H9 (cell line): Measurements from ENCODE around the gene LINC00632. TPM values are rescaled to one million over a fixed set of nuclear protein-coding genes. Genes with fewer than 3 reads are reported as not detected.
A peak's percentile ranks its signal among the peaks of the same experiment; 100 is the strongest.

Source experiments
- DNase-seq: peaks from one replicate; pipeline ENCODE4 v3.0.0-alpha.2; 2017
- H2AFZ ChIP-seq: one replicate; pipeline ENCODE4 v1.6.1; 2013; ENCODE audit warnings: mild to moderate bottlenecking, low read length, control low read depth, moderate library complexity
- H2AK5ac ChIP-seq: 2 replicates; pipeline ENCODE4 v1.6.1; 2013; ENCODE audit warnings: low read length, control low read depth, mixed read lengths; ENCODE audit not compliant: insufficient read length
- H2BK120ac ChIP-seq: one replicate; pipeline ENCODE4 v1.6.1; 2013; ENCODE audit warnings: low read depth, mild to moderate bottlenecking, low read length, control low read depth, inconsistent platforms; ENCODE audit not compliant: poor library complexity, severe bottlenecking
- H2BK12ac ChIP-seq: 2 replicates; pipeline ENCODE4 v1.6.1; 2013; ENCODE audit warnings: low read length, control low read depth, mixed read lengths, low read depth; ENCODE audit not compliant: insufficient read length
- H2BK15ac ChIP-seq: 2 replicates; pipeline ENCODE4 v1.6.1; 2013; ENCODE audit warnings: low read depth, low read length, control low read depth
- H2BK20ac ChIP-seq: one replicate; pipeline ENCODE4 v1.6.1; 2013; ENCODE audit warnings: low read depth, mild to moderate bottlenecking, low read length, control low read depth, inconsistent platforms; ENCODE audit not compliant: poor library complexity, severe bottlenecking
- H2BK5ac ChIP-seq: 2 replicates; pipeline ENCODE4 v1.6.1; 2013; ENCODE audit warnings: low read length, control low read depth, mixed read lengths; ENCODE audit not compliant: insufficient read length
- H3K14ac ChIP-seq: 2 replicates; pipeline ENCODE4 v1.6.1; 2013; ENCODE audit warnings: low read length, control low read depth; ENCODE audit not compliant: insufficient read depth
- H3K18ac ChIP-seq: 2 replicates; pipeline ENCODE4 v1.6.1; 2013; ENCODE audit warnings: low read depth, mild to moderate bottlenecking, mixed read lengths, low read length, control low read depth; ENCODE audit not compliant: insufficient read length
- H3K23ac ChIP-seq: 2 replicates; pipeline ENCODE4 v1.6.1; 2013; ENCODE audit warnings: low read length, control low read depth, mixed read lengths, low read depth; ENCODE audit not compliant: insufficient read length
- H3K23me2 ChIP-seq: 2 replicates; pipeline ENCODE4 v1.6.1; 2013; ENCODE audit warnings: low read depth, mild to moderate bottlenecking, mixed read lengths, low read length, control low read depth; ENCODE audit not compliant: insufficient read length, poor library complexity, severe bottlenecking
- H3K27ac ChIP-seq: 2 replicates; pipeline ENCODE4 v1.5.1; 2013; ENCODE audit warnings: low read length, control low read depth, mixed read lengths, low read depth; ENCODE audit not compliant: insufficient read length
- H3K27me3 ChIP-seq: 2 replicates; pipeline ENCODE4 v1.6.1; 2013; ENCODE audit warnings: low read length, control low read depth, inconsistent platforms; ENCODE audit not compliant: insufficient read depth
- H3K4ac ChIP-seq: 2 replicates; pipeline ENCODE4 v1.6.1; 2013; ENCODE audit warnings: low read depth, mild to moderate bottlenecking, control low read depth, inconsistent platforms, low read length, moderate library complexity
- H3K4me1 ChIP-seq: 2 replicates; pipeline ENCODE4 v1.6.1; 2013; ENCODE audit warnings: low read length, control low read depth, inconsistent platforms; ENCODE audit not compliant: insufficient read depth
- H3K4me2 ChIP-seq: 2 replicates; pipeline ENCODE4 v1.6.1; 2013; ENCODE audit warnings: low read length, control low read depth, mixed read lengths; ENCODE audit not compliant: insufficient read length, insufficient read depth
- H3K56ac ChIP-seq: 2 replicates; pipeline ENCODE4 v1.6.1; 2013; ENCODE audit warnings: low read depth, mild to moderate bottlenecking, mixed read lengths, low read length, control low read depth; ENCODE audit not compliant: insufficient read length
- H3K79me1 ChIP-seq: 2 replicates; pipeline ENCODE4 v1.6.1; 2013; ENCODE audit warnings: low read depth, mild to moderate bottlenecking, moderate library complexity, low read length, control low read depth, inconsistent platforms; ENCODE audit not compliant: insufficient read depth, poor library complexity, severe bottlenecking
- H3K79me2 ChIP-seq: 2 replicates; pipeline ENCODE4 v1.6.1; 2013; ENCODE audit warnings: low read length, control low read depth, inconsistent platforms; ENCODE audit not compliant: insufficient read depth
- H3K9ac ChIP-seq: 2 replicates; pipeline ENCODE4 v1.6.1; 2013; ENCODE audit warnings: low read length, control low read depth, mixed read lengths; ENCODE audit not compliant: insufficient read length; ENCODE audit errors: extremely low read depth
- H3K9me3 ChIP-seq: one replicate; pipeline ENCODE4 v1.6.1; 2013; ENCODE audit warnings: low read depth, low read length, inconsistent platforms; ENCODE audit not compliant: control insufficient read depth
- H3T11ph ChIP-seq: one replicate; pipeline ENCODE4 v1.6.1; 2013; ENCODE audit warnings: mild to moderate bottlenecking, low read length, control low read depth, inconsistent platforms
- H4K20me1 ChIP-seq: one replicate; pipeline ENCODE4 v1.6.1; 2013; ENCODE audit not compliant: control insufficient read depth, insufficient read length, insufficient read depth
- H4K5ac ChIP-seq: 2 replicates; pipeline ENCODE4 v1.6.1; 2013; ENCODE audit warnings: low read depth, mild to moderate bottlenecking, mixed read lengths, low read length, control low read depth; ENCODE audit not compliant: insufficient read length
- H4K8ac ChIP-seq: replicated peaks from 2 replicates; pipeline ENCODE4 v1.6.1; 2013; ENCODE audit warnings: low read length, control low read depth, mixed read lengths, low read depth; ENCODE audit not compliant: insufficient read length
- H4K91ac ChIP-seq: 2 replicates; pipeline ENCODE4 v1.6.1; 2013; ENCODE audit warnings: low read depth, mild to moderate bottlenecking, moderate library complexity, mixed read lengths, low read length, control low read depth; ENCODE audit not compliant: insufficient read length
- H3K27ac Mint-ChIP-seq, 3 experiments: 2 replicates in 2 of 3; 3 replicates in 1 of 3; pipeline ENCODE4 v1.8.0; 2020 to 2021; ENCODE audit warnings: mixed read lengths in 3 of 3, mild to moderate bottlenecking in 1 of 3, moderate library complexity in 1 of 3
- H3K27me3 Mint-ChIP-seq: 2 replicates; pipeline ENCODE4 v1.8.0; 2021; ENCODE audit warnings: low read depth, mild to moderate bottlenecking, moderate library complexity, mixed read lengths
- H3K36me3 Mint-ChIP-seq, 3 experiments: 2 replicates in 2 of 3; 3 replicates in 1 of 3; pipeline ENCODE4 v1.8.0; 2020 to 2021; ENCODE audit warnings: low read depth in 3 of 3, mixed read lengths in 3 of 3; ENCODE audit not compliant: insufficient read depth in 1 of 3
- H3K4me1 Mint-ChIP-seq, 2 experiments: 2 replicates each; pipeline ENCODE4 v1.8.0; 2020; ENCODE audit warnings: mixed read lengths in 2 of 2
- H3K4me3 Mint-ChIP-seq, 2 experiments: 2 replicates in 1 of 2; 3 replicates in 1 of 2; pipeline ENCODE4 v1.8.0; 2020 to 2021; ENCODE audit warnings: mild to moderate bottlenecking in 2 of 2, mixed read lengths in 2 of 2, moderate library complexity in 1 of 2
- H3K9me3 Mint-ChIP-seq, 2 experiments: 2 replicates in 1 of 2; 3 replicates in 1 of 2; pipeline ENCODE4 v1.8.0; 2020; ENCODE audit warnings: mild to moderate bottlenecking in 2 of 2, mixed read lengths in 2 of 2, moderate library complexity in 1 of 2
- CTCF ChIP-seq: fragments of 200-600 bp; sonication (generic); conservative IDR thresholded peaks from 3 replicates; pipeline ENCODE4 v1.8.0; 2021; ENCODE audit warnings: antibody characterized with exemption, mild to moderate bottlenecking
- WGBS: extraction: QIAGEN DNeasy Blood & Tissue Kit; methylation state at CpG from one replicate; pipeline ENCODE4 v1.1.7; 2013; ENCODE audit warnings: missing lambda C conversion rate, low lambda C conversion rate, mixed read lengths; ENCODE audit not compliant: insufficient read length; ENCODE audit errors: extremely low coverage; 5-methylcytosine and 5-hydroxymethylcytosine counted together
- total RNA-seq: library from RNA; stranded (reverse); gene quantifications from 2 replicates; pipeline ENCODE4 v1.2.1, GENCODE V29; 2021

LINC00632 gene
- total RNA-seq, 1 experiment from 2014 or later, result 46.3 TPM

- Histone ChIP-seq H4K20me1 (no peaks in the 10 kb centered on the region), H3K79me2 (no peaks in the 10 kb centered on the region), H3K4ac (no peak overlapping the region), H4K8ac (no peak overlapping the region), H2BK5ac (no peak overlapping the region), H2BK12ac (no peak overlapping the region), H2BK15ac (no peak overlapping the region), H3K9ac (no peak overlapping the region), H3K4me2 (no peak overlapping the region), H3T11ph (no peak overlapping the region), H2BK20ac (no peak overlapping the region), H3K56ac (no peak overlapping the region), H4K5ac (no peak overlapping the region), H4K91ac (no peak overlapping the region), H3K27me3 (no peaks in the 10 kb centered on the region), H2BK120ac (no peak overlapping the region), H3K4me1 (no peaks in the 10 kb centered on the region), H3K9me3 (no peaks in the 10 kb centered on the region), H3K23ac (no peak overlapping the region), H3K18ac (no peak overlapping the region), H2AK5ac (no peak overlapping the region), H3K14ac (no peak overlapping the region), H2AFZ (no peak overlapping the region), H3K23me2 (no peaks in the 10 kb centered on the region), H3K79me1 (no peaks in the 10 kb centered on the region), H3K27ac (no peak overlapping the region)
- peaks cover 0 to 29% of the 10 kb centered on the region in 2 experiments; a peak in 2 of 5 replicates for H3K9me3 Mint-ChIP-seq
- no peaks in the 10 kb centered on the region for H3K27me3 Mint-ChIP-seq
- H3K4me1 Mint-ChIP-seq, result no peaks in the 10 kb centered on the region
- H3K27ac Mint-ChIP-seq, result no peak overlapping the region
- TF ChIP-seq CTCF, result peak; percentile 54
- WGBS, result no CpG with 5 or more reads among the region's 3 CpGs
- H3K4me3 Mint-ChIP-seq, result no peak overlapping the region
- no peak for DNase-seq
- no peaks in the 10 kb centered on the region for H3K36me3 Mint-ChIP-seq
Observed at GRCh38 chrX:140697618-140698017, 11.9 kb upstream of the LINC00632 start.
